Bronchial epithelial cell (primary cell): Measurements from ENCODE around the gene PCED1B. TPM values are rescaled to one million over a fixed set of nuclear protein-coding genes. Genes with fewer than 3 reads are reported as not detected.

Source experiments
- DNase-seq: peaks from one replicate; pipeline ENCODE4 v3.0.0-alpha.2; 2010; ENCODE audit warnings: low read depth
- FAIRE-seq: peaks from 2 replicates; lab custom pipeline; 2011; peaks lifted over from hg19 to GRCh38; lab: Jason Lieb, UNC
- H3K27me3 ChIP-seq: 2 replicates; pipeline ENCODE4 v1.5.1; 2011; ENCODE audit warnings: low read length; ENCODE audit not compliant: control insufficient read depth, insufficient read depth
- H3K36me3 ChIP-seq: 2 replicates; pipeline ENCODE4 v1.5.1; 2011; ENCODE audit warnings: low read length; ENCODE audit not compliant: control insufficient read depth, insufficient read depth
- H3K4me3 ChIP-seq: 2 replicates; pipeline ENCODE4 v1.5.1; 2011; ENCODE audit warnings: mild to moderate bottlenecking, low read depth, low read length, control low read depth
- total RNA-seq: library from RNA; depleted of rRNA; stranded (reverse); fragments of >200 nt; gene quantifications from 2 replicates; pipeline ENCODE4 v1.2.1, GENCODE V29; 2014
- TF ChIP-seq, protein P1 (sequence below): IDR thresholded peaks from 2 replicates; pipeline ENCODE4 v1.5.1; 2011; ENCODE audit warnings: mild to moderate bottlenecking, moderate library complexity, low read length, control low read depth, inconsistent platforms; ENCODE audit not compliant: insufficient read depth, severe bottlenecking

PCED1B gene
- total RNA-seq, 1 donor from 2014 or later = 1.3 TPM

DNA sequence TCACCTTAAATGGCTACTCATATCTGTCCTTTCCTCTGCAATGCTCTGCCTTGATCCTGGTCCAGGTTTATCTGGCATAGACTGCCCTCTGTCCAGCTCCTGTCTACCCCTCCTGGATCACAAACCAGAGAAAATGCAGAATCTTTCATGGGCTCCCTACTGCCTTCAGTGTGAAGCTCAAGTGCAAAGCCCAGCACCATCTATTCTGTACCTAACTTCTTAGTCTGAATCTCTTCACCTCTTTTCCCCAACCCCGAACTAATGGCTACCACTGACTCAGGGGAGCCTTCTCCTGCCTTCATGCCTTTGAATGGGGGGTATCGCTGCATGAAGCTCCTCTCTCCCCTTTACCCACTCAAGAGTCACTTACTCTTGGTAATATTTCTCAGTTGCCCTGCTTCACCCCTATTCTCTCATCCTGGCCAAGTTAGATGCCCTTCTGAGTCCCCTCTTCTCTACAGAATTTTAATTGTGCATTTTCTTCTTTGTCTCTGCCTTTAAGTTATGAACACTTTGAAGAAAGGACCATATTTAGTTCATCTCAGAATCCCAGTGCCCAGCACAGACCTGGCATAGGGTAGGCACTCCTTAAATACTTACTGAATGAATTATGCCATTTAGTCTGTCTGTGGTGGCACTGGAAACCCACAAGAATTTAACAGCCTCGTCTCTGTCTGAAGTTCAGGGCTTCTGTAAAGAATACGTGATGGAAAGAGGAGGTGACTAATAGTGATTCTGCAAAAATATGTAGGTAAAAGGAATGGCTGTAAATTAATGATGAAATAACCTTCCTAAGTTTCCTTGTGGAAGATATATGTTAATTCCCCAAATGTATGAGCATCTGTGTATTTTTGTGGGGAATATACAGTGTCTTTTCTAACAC is 191.6 kb downstream of the PCED1B start:
- H3K4me3 ChIP-seq = no peak overlapping the region
- peak; percentile 99 for DNase-seq
- H3K36me3 ChIP-seq = no peaks in the 10 kb centered on the region
- H3K27me3 ChIP-seq = no peaks in the 10 kb centered on the region
- TF ChIP-seq, protein P1, sequence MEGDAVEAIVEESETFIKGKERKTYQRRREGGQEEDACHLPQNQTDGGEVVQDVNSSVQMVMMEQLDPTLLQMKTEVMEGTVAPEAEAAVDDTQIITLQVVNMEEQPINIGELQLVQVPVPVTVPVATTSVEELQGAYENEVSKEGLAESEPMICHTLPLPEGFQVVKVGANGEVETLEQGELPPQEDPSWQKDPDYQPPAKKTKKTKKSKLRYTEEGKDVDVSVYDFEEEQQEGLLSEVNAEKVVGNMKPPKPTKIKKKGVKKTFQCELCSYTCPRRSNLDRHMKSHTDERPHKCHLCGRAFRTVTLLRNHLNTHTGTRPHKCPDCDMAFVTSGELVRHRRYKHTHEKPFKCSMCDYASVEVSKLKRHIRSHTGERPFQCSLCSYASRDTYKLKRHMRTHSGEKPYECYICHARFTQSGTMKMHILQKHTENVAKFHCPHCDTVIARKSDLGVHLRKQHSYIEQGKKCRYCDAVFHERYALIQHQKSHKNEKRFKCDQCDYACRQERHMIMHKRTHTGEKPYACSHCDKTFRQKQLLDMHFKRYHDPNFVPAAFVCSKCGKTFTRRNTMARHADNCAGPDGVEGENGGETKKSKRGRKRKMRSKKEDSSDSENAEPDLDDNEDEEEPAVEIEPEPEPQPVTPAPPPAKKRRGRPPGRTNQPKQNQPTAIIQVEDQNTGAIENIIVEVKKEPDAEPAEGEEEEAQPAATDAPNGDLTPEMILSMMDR = no peak
- no peak for FAIRE-seq

DNA sequence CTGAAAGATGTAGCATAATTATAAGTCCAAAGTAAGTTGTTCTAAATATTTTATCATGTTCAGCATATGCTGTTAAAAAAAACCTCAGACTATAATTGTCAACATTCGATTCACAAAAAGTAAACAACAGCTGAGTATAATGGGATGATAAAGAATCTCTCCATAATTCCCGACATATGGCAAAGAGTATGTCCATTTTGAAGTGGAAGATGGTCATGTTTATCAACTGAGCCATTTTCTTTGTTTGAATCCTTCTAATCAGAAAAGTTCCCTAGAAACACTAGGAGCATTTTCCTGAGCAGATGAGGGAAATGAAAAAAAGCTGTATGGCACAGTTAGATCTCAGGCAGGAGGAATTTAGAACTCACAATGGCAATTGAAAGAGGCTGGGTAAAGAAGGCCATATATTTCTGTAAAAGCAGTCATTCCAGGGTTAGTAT is 192.4 kb downstream of the PCED1B start:
- no peaks in the 10 kb centered on the region for H3K36me3 ChIP-seq
- DNase-seq = no peak
- H3K27me3 ChIP-seq = no peaks in the 10 kb centered on the region
- TF ChIP-seq, protein P1 = no peak
- H3K4me3 ChIP-seq = no peak overlapping the region
- FAIRE-seq = no peak

DNA sequence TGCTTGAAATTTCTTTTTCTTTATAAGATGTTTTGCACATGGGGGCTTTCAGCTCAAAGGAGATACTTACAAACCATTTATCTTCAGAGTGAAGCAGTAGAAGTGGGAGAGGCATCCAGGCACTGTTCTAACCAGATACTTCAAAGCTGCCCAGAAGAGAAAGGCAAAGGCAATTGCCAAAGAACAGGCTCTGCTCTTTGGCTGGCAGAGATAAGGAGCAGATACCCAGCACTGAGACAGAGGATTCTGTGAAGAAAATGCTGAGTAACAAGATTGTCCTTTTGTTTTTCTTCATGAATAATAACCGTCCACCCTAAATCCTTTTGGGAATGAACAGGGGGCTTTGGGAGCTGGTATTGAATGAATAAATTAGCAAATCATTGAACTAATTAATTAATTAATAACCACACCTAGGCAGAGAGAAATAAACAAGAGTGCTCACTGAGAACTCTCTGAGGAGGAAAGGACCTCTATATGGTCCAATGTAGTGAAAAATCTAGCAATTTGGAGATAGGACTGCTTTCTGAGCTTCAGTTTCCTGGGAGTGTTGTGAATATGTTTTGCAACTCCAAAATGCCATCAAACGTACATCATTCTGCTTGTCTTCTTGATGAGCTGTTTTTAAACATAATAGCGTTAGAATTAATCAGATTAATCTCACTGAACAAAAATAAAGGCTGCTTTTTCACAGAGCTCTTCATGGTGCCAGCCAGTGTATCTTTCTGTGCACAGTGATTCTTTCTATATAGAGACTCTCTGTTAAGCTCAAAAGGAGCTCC is 193.2 kb downstream of the PCED1B start:
- peak; percentile 68 for DNase-seq
- no peak for FAIRE-seq
- Histone ChIP-seq H3K36me3 (no peaks in the 10 kb centered on the region), H3K4me3 (no peak overlapping the region), H3K27me3 (no peaks in the 10 kb centered on the region)
- TF ChIP-seq, protein P1 = no peak

DNA sequence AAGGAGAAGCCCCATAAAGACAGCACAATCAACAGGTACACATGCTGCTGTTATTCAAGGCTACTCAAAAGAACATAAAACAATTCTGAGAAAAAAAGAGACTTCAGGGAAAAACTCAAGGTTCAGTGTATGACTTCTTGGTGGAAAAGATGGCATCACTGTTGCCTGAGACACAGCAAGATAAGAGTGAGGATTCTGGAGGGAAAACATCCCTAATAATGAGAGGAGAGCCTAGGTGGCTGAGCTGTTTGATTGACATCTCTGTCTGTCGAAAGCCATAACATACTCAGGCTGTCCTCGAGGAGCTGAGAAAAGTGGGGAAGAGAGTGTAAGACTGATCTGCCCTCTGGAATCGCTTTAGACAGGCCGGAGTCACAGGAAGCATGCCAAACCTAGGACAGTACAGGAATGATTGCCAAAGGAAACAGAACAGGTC is 193.8 kb downstream of the PCED1B start:
- H3K27me3 ChIP-seq = no peaks in the 10 kb centered on the region
- no peak for FAIRE-seq
- H3K4me3 ChIP-seq = no peak overlapping the region
- TF ChIP-seq, protein P1 = no peak
- no peaks in the 10 kb centered on the region for H3K36me3 ChIP-seq
- DNase-seq = peak; percentile 19

DNA sequence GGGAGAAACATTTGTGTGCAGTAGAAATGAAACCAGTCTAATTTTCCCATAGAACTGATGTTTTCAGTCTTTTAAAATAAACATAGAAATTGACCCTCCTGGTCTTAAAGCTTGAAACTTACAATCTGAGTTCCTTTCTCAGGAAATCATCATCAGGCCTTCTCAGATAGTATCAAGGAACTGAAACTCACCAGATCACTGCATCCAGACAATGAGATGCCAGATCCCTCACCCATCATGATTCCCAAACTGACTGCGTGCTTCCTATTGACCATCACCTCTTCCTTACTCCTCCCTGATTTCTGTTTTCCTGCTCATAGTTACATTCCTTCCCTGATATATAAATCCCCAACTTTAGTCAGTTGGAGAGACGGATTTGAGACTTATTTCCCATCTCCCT is 195.3 kb downstream of the PCED1B start:
- FAIRE-seq (no peak), DNase-seq (no peak)
- TF ChIP-seq, protein P1 = no peak
- H3K4me3 ChIP-seq = no peak overlapping the region
- no peaks in the 10 kb centered on the region for H3K27me3 ChIP-seq
- no peaks in the 10 kb centered on the region for H3K36me3 ChIP-seq
